ENCODE data around the gene ITPKA.
A peak's percentile ranks its signal among the peaks of the same experiment; 100 is the strongest.

Gene ITPKA

GRCh38 chr15:41513506-41514227 is 20.0 kb downstream of the ITPKA start, which contains the start of gene LTK:
Gene LTK (minus strand): TSS chr15:41513827. CDS start chr15:41513709, 118 bp downstream.
- DNase-seq (ENCODE audit: low spot score): peak; percentile 70
- in situ Hi-C loops (cut with MboI; ENCODE audit: low pct_unique_long_range_greater_than_20kb, low sequenced_read_pairs, unreplicated experiment): no loop called here

DNA sequence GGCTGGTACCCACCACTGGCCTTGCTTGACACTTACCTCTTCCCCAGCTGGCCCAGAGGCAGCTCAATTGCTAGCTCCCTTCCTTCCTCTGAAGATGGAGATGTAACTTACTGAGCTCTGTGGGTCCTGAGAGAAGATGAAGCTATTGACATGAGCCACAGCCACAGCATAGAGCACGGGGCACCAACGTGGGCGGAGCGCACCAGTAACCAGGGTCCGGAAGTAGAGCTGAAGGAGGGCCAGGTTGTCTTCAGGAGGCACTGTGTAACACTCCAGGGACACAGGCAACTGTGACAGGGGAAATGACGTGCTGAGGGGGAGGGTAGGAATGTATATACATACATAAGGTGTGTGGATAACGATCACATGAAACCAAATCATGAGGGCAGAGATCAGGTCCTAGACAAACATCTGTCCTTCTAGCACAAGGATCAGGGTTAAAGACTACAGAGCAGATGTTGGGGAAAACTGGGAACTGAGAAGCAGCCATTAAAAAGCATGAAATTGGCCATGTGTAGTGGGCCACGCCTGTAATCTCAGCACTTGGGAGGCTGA is 24.3 kb downstream of the ITPKA start:
- in situ Hi-C loops (cut with MboI; ENCODE audit: low pct_unique_long_range_greater_than_20kb, low sequenced_read_pairs, unreplicated experiment): no loop called here
- DNase-seq (ENCODE audit: low spot score): no peak
- TF ChIP-seq CTCF (IDR thresholded peaks at IDR 0.05; ENCODE audit: extremely low read depth, insufficient read depth, missing control alignments): no peak

More at GRCh38 chr15:41513506-41514227, 20.0 kb downstream of the ITPKA start, which contains the start of gene LTK:
- TF ChIP-seq CTCF (IDR thresholded peaks at IDR 0.05; ENCODE audit: extremely low read depth, insufficient read depth, missing control alignments): no peak

DNA sequence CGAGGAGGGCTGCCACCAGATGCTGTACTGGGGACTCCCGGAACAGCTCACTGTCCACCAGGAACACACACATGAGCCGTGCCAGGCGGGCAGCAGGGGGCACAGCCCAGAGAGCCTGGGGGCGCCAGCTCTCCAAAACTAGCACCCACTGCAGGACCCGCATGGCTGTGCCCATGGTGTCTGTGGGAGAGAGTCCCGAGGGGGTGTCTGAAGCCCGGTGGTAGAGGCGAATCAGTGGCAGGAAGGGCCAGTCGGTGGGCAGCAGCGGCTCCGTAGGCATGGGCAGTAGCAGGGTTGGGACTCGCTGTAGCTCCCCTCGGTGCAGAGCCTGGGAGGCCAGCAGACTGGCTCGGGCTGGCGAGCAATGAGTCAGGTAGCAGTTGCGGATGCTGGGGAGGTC is 27.0 kb downstream of the ITPKA start:
- in situ Hi-C loops (cut with MboI; ENCODE audit: low pct_unique_long_range_greater_than_20kb, low sequenced_read_pairs, unreplicated experiment): no loop called here
- no peak for TF ChIP-seq CTCF (IDR thresholded peaks at IDR 0.05; ENCODE audit: extremely low read depth, insufficient read depth, missing control alignments)
- DNase-seq (ENCODE audit: low spot score): no peak

- in situ Hi-C loops (cut with MboI; ENCODE audit: low pct_unique_long_range_greater_than_20kb, low sequenced_read_pairs, unreplicated experiment): no loop called here
- no peak for TF ChIP-seq CTCF (IDR thresholded peaks at IDR 0.05; ENCODE audit: extremely low read depth, insufficient read depth, missing control alignments)
- no peak for DNase-seq (ENCODE audit: low spot score)
Measured at GRCh38 chr15:41521614-41522013, 27.9 kb downstream of the ITPKA start.

GRCh38 chr15:41523097-41523496 is 29.4 kb downstream of the ITPKA start:
- no peak for TF ChIP-seq CTCF (IDR thresholded peaks at IDR 0.05; ENCODE audit: extremely low read depth, insufficient read depth, missing control alignments)
- DNase-seq (ENCODE audit: low spot score): no peak
- in situ Hi-C loops (cut with MboI; ENCODE audit: low pct_unique_long_range_greater_than_20kb, low sequenced_read_pairs, unreplicated experiment): no loop called here

DNA sequence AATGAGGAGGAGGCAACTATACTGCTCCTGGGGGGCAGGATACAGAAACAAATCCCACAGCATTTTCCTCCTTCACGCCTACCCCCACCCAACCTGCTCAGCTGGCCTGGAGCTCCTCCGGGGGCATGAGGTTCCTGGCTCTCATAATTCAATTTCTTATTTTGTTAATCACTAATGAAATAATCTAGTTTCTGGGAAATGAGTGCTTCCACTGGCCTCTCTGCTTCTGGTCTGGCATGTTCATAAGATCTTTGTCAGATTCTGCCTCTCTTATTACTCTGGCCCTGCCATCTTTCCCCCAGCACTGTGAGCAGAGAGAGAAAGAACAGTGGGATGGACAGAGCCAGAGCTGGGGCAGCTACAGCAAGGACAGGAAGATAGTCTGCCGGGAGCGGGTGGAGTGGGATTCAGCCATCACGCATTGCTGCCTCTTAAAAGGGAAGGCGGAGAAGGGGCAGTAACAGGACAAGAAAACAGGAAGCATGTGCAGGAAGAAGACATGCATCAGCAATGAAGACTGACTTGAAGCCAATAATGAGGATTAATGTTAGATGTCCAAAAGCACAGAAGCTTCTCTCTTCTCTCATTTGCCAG is 36.8 kb downstream of the ITPKA start:
- no peak for DNase-seq (ENCODE audit: low spot score)
- no peak for TF ChIP-seq CTCF (IDR thresholded peaks at IDR 0.05; ENCODE audit: extremely low read depth, insufficient read depth, missing control alignments)
- in situ Hi-C loops (cut with MboI; ENCODE audit: low pct_unique_long_range_greater_than_20kb, low sequenced_read_pairs, unreplicated experiment): no loop called here

Measured in GM13977 (cell line).